Natural killer cell treated with Interleukin-12 subunit alpha and Interleukin-12 subunit beta and Interleukin-15 and Interleukin-18, amount 100 ng/mL, for 72 hours (primary cell): ENCODE results near the gene HOXD12. TPM values are rescaled to one million over a fixed set of nuclear protein-coding genes. Genes with fewer than 3 reads are reported as not detected.

Experiments used
- ATAC-seq, 2 donors: fragments of 150-1000 bp; cut with Tn5 transposase in 1 of 2; sonication (Bioruptor Pico), chemical (Tn5 transposase) in 1 of 2; 2 replicates each; pipeline ENCODE4 v1.10.0; 2021
- DNase-seq: peaks from one replicate; pipeline ENCODE4 v3.0.0; 2022; ENCODE audit warnings: low spot score
- H3K27ac Mint-ChIP-seq, 2 donors: 1 replicate in 1 of 2; 2 replicates in 1 of 2; pipeline ENCODE4 v1.8.0; 2022; ENCODE audit warnings: mixed read lengths in 2 of 2, mild to moderate bottlenecking in 1 of 2, moderate library complexity in 1 of 2
- H3K27me3 Mint-ChIP-seq, 2 donors: 1 replicate in 1 of 2; 2 replicates in 1 of 2; pipeline ENCODE4 v1.8.0; 2022; ENCODE audit warnings: mixed read lengths in 2 of 2
- H3K36me3 Mint-ChIP-seq: one replicate; pipeline ENCODE4 v1.8.0; 2022; ENCODE audit warnings: mixed read lengths
- H3K4me1 Mint-ChIP-seq, 2 donors: 1 replicate in 1 of 2; 2 replicates in 1 of 2; pipeline ENCODE4 v1.8.0; 2022; ENCODE audit warnings: low read depth in 2 of 2, mixed read lengths in 2 of 2, mild to moderate bottlenecking in 1 of 2
- H3K4me3 Mint-ChIP-seq: one replicate; pipeline ENCODE4 v1.8.0; 2022; ENCODE audit warnings: mixed read lengths
- H3K9me3 Mint-ChIP-seq: 2 replicates; pipeline ENCODE4 v1.8.0; 2022; ENCODE audit warnings: mixed read lengths
- total RNA-seq, 2 donors: library from RNA; stranded (reverse); gene quantifications; one replicate each; pipeline ENCODE4 v1.2.3, GENCODE V29; 2022

The HOXD12 gene
- total RNA-seq, 2 donors from 2014 or later: not detected

- peak overlapping the region; percentile 5 for H3K4me3 Mint-ChIP-seq
- DNase-seq (no peak), ATAC-seq (no peak)
- H3K27ac Mint-ChIP-seq: no peak overlapping the region
- H3K27me3 Mint-ChIP-seq: peaks cover 60 to 80% of the 10 kb centered on the region in 2 donors
- H3K4me1 Mint-ChIP-seq: peaks cover 20 to 23% of the 10 kb centered on the region in 2 donors
- H3K9me3 Mint-ChIP-seq: no peaks in the 10 kb centered on the region
- H3K36me3 Mint-ChIP-seq: no peaks in the 10 kb centered on the region
These were observed 6.3 kb upstream of the HOXD12 start for GRCh38 chr2:176093145-176093897.

- Mint-ChIP-seq H3K36me3 (no peaks in the 10 kb centered on the region), H3K27ac (no peak overlapping the region), H3K4me1 (peaks cover 20 to 22% of the 10 kb centered on the region in 2 donors), H3K27me3 (peaks cover 60 to 75% of the 10 kb centered on the region in 2 donors), H3K9me3 (no peaks in the 10 kb centered on the region), H3K4me3 (peak overlapping the region; percentile 5)
- DNase-seq (no peak), ATAC-seq (no peak)
These were observed 5.7 kb upstream of the HOXD12 start for GRCh38 chr2:176093898-176094249.

- no peak overlapping the region for H3K27ac Mint-ChIP-seq
- no peak for DNase-seq
- ATAC-seq: no peak
- no peaks in the 10 kb centered on the region for H3K9me3 Mint-ChIP-seq
- H3K4me1 Mint-ChIP-seq: peaks cover 20 to 22% of the 10 kb centered on the region in 2 donors
- H3K27me3 Mint-ChIP-seq: peaks cover 61 to 71% of the 10 kb centered on the region in 2 donors
- H3K4me3 Mint-ChIP-seq: no peak overlapping the region
- no peaks in the 10 kb centered on the region for H3K36me3 Mint-ChIP-seq
These were observed 5.2 kb upstream of the HOXD12 start for GRCh38 chr2:176094349-176094748.

- peaks cover 62% of the 10 kb centered on the region in 2 donors for H3K27me3 Mint-ChIP-seq
- no peaks in the 10 kb centered on the region for H3K9me3 Mint-ChIP-seq
- H3K4me3 Mint-ChIP-seq: no peak overlapping the region
- H3K36me3 Mint-ChIP-seq: no peaks in the 10 kb centered on the region
- ATAC-seq: no peak
- no peak for DNase-seq
- H3K4me1 Mint-ChIP-seq: peaks cover 20 to 22% of the 10 kb centered on the region in 2 donors
- no peak overlapping the region for H3K27ac Mint-ChIP-seq
These were observed 4.2 kb upstream of the HOXD12 start for GRCh38 chr2:176095421-176095820.

- no peaks in the 10 kb centered on the region for H3K36me3 Mint-ChIP-seq
- peaks cover 20 to 22% of the 10 kb centered on the region in 2 donors for H3K4me1 Mint-ChIP-seq
- H3K27ac Mint-ChIP-seq: no peak overlapping the region
- ATAC-seq: no peak
- peaks cover 53 to 63% of the 10 kb centered on the region in 2 donors for H3K27me3 Mint-ChIP-seq
- H3K4me3 Mint-ChIP-seq: peak overlapping the region; percentile 71
- DNase-seq: no peak
- H3K9me3 Mint-ChIP-seq: no peaks in the 10 kb centered on the region
These were observed 3.2 kb upstream of the HOXD12 start for GRCh38 chr2:176096243-176096985.

GRCh38 chr2:176096986-176097819 lies 2.4 kb upstream of the HOXD12 start:
- Mint-ChIP-seq H3K27me3 (peaks cover 50 to 61% of the 10 kb centered on the region in 2 donors), H3K27ac (no peak overlapping the region), H3K9me3 (no peaks in the 10 kb centered on the region), H3K4me1 (peaks cover 15 to 18% of the 10 kb centered on the region in 2 donors), H3K4me3 (peak overlapping the region; percentile 71), H3K36me3 (no peaks in the 10 kb centered on the region)
- peak; percentile 73 to 78 for ATAC-seq
- DNase-seq: no peak

GRCh38 chr2:176097820-176098365 lies 1.7 kb upstream of the HOXD12 start:
- DNase-seq (no peak), ATAC-seq (no peak)
- Mint-ChIP-seq H3K4me1 (peaks cover 15 to 18% of the 10 kb centered on the region in 2 donors), H3K27ac (no peak overlapping the region), H3K27me3 (peaks cover 57 to 65% of the 10 kb centered on the region in 2 donors), H3K4me3 (peak overlapping the region; percentile 71), H3K9me3 (no peaks in the 10 kb centered on the region), H3K36me3 (no peaks in the 10 kb centered on the region)

GRCh38 chr2:176098366-176099158 lies 1.0 kb upstream of the HOXD12 start:
- no peak overlapping the region for H3K27ac Mint-ChIP-seq
- H3K4me3 Mint-ChIP-seq: no peak overlapping the region
- ATAC-seq: no peak
- no peak for DNase-seq
- no peaks in the 10 kb centered on the region for H3K9me3 Mint-ChIP-seq
- H3K4me1 Mint-ChIP-seq: peaks cover 15 to 16% of the 10 kb centered on the region in 2 donors
- H3K36me3 Mint-ChIP-seq: no peaks in the 10 kb centered on the region
- peaks cover 61 to 63% of the 10 kb centered on the region in 2 donors for H3K27me3 Mint-ChIP-seq

- no peak for ATAC-seq
- H3K9me3 Mint-ChIP-seq: no peaks in the 10 kb centered on the region
- H3K4me3 Mint-ChIP-seq: no peak overlapping the region
- DNase-seq: no peak
- H3K36me3 Mint-ChIP-seq: no peaks in the 10 kb centered on the region
- H3K4me1 Mint-ChIP-seq: peaks cover 13 to 15% of the 10 kb centered on the region in 2 donors
- no peak overlapping the region for H3K27ac Mint-ChIP-seq
- H3K27me3 Mint-ChIP-seq: peaks cover 61% of the 10 kb centered on the region in 2 donors
These were observed 352 bp upstream of the HOXD12 start for GRCh38 chr2:176099159-176099727.

GRCh38 chr2:176100547-176101140 lies 1.0 kb downstream of the HOXD12 start:
- ATAC-seq (no peak), DNase-seq (peak; percentile 12)
- Mint-ChIP-seq H3K27ac (no peak overlapping the region), H3K9me3 (no peaks in the 10 kb centered on the region), H3K4me1 (peaks cover 15 to 18% of the 10 kb centered on the region in 2 donors), H3K4me3 (no peak overlapping the region), H3K27me3 (peaks cover 61 to 63% of the 10 kb centered on the region in 2 donors), H3K36me3 (no peaks in the 10 kb centered on the region)

GRCh38 chr2:176101216-176101830 lies 1.7 kb downstream of the HOXD12 start:
- ATAC-seq: no peak
- Mint-ChIP-seq H3K27me3 (peaks cover 64 to 69% of the 10 kb centered on the region in 2 donors), H3K4me3 (no peak overlapping the region), H3K36me3 (peaks cover 5% of the 10 kb centered on the region), H3K4me1 (peaks cover 21 to 23% of the 10 kb centered on the region in 2 donors), H3K27ac (no peak overlapping the region), H3K9me3 (no peaks in the 10 kb centered on the region)
- no peak for DNase-seq

GRCh38 chr2:176101842-176102241 lies 2.2 kb downstream of the HOXD12 start:
- peaks cover 18 to 21% of the 10 kb centered on the region in 2 donors for H3K4me1 Mint-ChIP-seq
- H3K9me3 Mint-ChIP-seq: no peaks in the 10 kb centered on the region
- no peak overlapping the region for H3K27ac Mint-ChIP-seq
- DNase-seq: no peak
- H3K36me3 Mint-ChIP-seq: peaks cover 7% of the 10 kb centered on the region
- ATAC-seq: no peak
- H3K4me3 Mint-ChIP-seq: no peak overlapping the region
- peaks cover 62 to 66% of the 10 kb centered on the region in 2 donors for H3K27me3 Mint-ChIP-seq
